Activated gamma-delta T cell treated with anti-CD3 and anti-CD28 coated beads, Interleukin-2, amount 50 U/mL, for 16 hours (primary cell): ENCODE results near the gene BTG4.

Experiments used
- DNase-seq: peaks from one replicate; pipeline ENCODE4 v3.0.0-alpha.2; 2020; ENCODE audit warnings: low read depth

The BTG4 gene

GRCh38 chr11:111490496-111490895 is 21.7 kb downstream of the BTG4 start:
- DNase-seq, result no peak

GRCh38 chr11:111483431-111483830 is 28.8 kb downstream of the BTG4 start:
- DNase-seq, result no peak

- no peak for DNase-seq
Measured at GRCh38 chr11:111479666-111480065, 32.5 kb downstream of the BTG4 start.

- DNase-seq, result no peak
Measured at GRCh38 chr11:111477898-111478297, 34.3 kb downstream of the BTG4 start.

GRCh38 chr11:111476956-111477355 is 35.2 kb downstream of the BTG4 start:
- no peak for DNase-seq

GRCh38 chr11:111476366-111476765 is 35.8 kb downstream of the BTG4 start:
- no peak for DNase-seq

- DNase-seq, result no peak
Measured at GRCh38 chr11:111474432-111474831, 37.8 kb downstream of the BTG4 start.

- DNase-seq, result no peak
Measured at GRCh38 chr11:111472228-111472627, 40.0 kb downstream of the BTG4 start.

GRCh38 chr11:111469200-111469599 is 43.0 kb downstream of the BTG4 start:
- DNase-seq, result no peak

- no peak for DNase-seq
Measured at GRCh38 chr11:111466615-111467014, 45.6 kb downstream of the BTG4 start.

- no peak for DNase-seq
Measured at GRCh38 chr11:111465400-111465799, 46.8 kb downstream of the BTG4 start.

- no peak for DNase-seq
Measured at GRCh38 chr11:111463276-111463675, 48.9 kb downstream of the BTG4 start.

- DNase-seq, result no peak
Measured at GRCh38 chr11:111462329-111462728, 49.9 kb downstream of the BTG4 start.

- no peak for DNase-seq
Measured at GRCh38 chr11:111461460-111462235, 50.5 kb downstream of the BTG4 start.

GRCh38 chr11:111460856-111461255 is 51.3 kb downstream of the BTG4 start:
- no peak for DNase-seq

GRCh38 chr11:111460340-111460739 is 51.8 kb downstream of the BTG4 start:
- DNase-seq, result no peak

- no peak for DNase-seq
Measured at GRCh38 chr11:111459506-111460270, 52.5 kb downstream of the BTG4 start.

- no peak for DNase-seq
Measured at GRCh38 chr11:111457731-111458368, 54.3 kb downstream of the BTG4 start.

- no peak for DNase-seq
Measured at GRCh38 chr11:111456859-111457730, 55.1 kb downstream of the BTG4 start.

GRCh38 chr11:111456086-111456858 is 55.9 kb downstream of the BTG4 start:
- DNase-seq, result no peak
